Suppressor macrophage (primary cell): ENCODE results near the gene CEP192.

ENCODE experiments used
- DNase-seq, 4 experiments: peaks; one replicate each; pipeline ENCODE4 v3.0.0-alpha.2; 2020 to 2022

CEP192 gene

GRCh38 chr18:13101659-13102197 lies 110.6 kb downstream of the CEP192 start:
- no peak for DNase-seq

- DNase-seq, result peak in 1 of 4 experiments; percentile 5
These were observed 112.2 kb downstream of the CEP192 start for GRCh38 chr18:13103366-13103765.

- no peak for DNase-seq
These were observed 113.9 kb downstream of the CEP192 start for GRCh38 chr18:13105059-13105458.

GRCh38 chr18:13107074-13107473 lies 115.9 kb downstream of the CEP192 start:
- no peak for DNase-seq

- no peak for DNase-seq
These were observed 117.2 kb downstream of the CEP192 start for GRCh38 chr18:13108330-13108729.

- DNase-seq, result no peak
These were observed 119.4 kb downstream of the CEP192 start for GRCh38 chr18:13110559-13110958.

GRCh38 chr18:13112982-13113381 lies 121.8 kb downstream of the CEP192 start:
- peak in 3 of 4 experiments; percentile 13 to 45 (median 45) for DNase-seq

GRCh38 chr18:13120255-13120654 lies 129.1 kb downstream of the CEP192 start:
- DNase-seq, result no peak

- no peak for DNase-seq
These were observed 129.8 kb downstream of the CEP192 start for GRCh38 chr18:13120983-13121441.

- no peak for DNase-seq
These were observed 133.2 kb downstream of the CEP192 start for GRCh38 chr18:13124411-13124810.

- DNase-seq, result no peak
These were observed 134.0 kb downstream of the CEP192 start for GRCh38 chr18:13125191-13125590.

GRCh38 chr18:13126966-13127598 lies 135.9 kb downstream of the CEP192 start:
- no peak for DNase-seq

GRCh38 chr18:13131283-13131682 lies 140.1 kb downstream of the CEP192 start:
- no peak for DNase-seq

- DNase-seq, result no peak
These were observed 143.6 kb downstream of the CEP192 start for GRCh38 chr18:13134551-13135401.

- DNase-seq, result peak in 3 of 4 experiments; percentile 8 to 50 (median 30)
These were observed 145.1 kb downstream of the CEP192 start for GRCh38 chr18:13136056-13136903.

GRCh38 chr18:13136904-13137669 lies 145.9 kb downstream of the CEP192 start:
- peak; percentile 36 to 67 (median 60) for DNase-seq

- peak; percentile 88 to 95 (median 93) for DNase-seq
These were observed 146.7 kb downstream of the CEP192 start for GRCh38 chr18:13137670-13138419.

GRCh38 chr18:13138420-13139139 lies 147.4 kb downstream of the CEP192 start:
- no peak for DNase-seq

- DNase-seq, result no peak
These were observed 148.8 kb downstream of the CEP192 start for GRCh38 chr18:13139885-13140450.

GRCh38 chr18:13141209-13141608 lies 150.0 kb downstream of the CEP192 start:
- peak in 2 of 4 experiments; percentile 23 for DNase-seq
